NCI-H748 treated with DMSO at 0.1 percent for 48 hours (cell line): Measurements from ENCODE around the gene ARRDC5.
"Not testable (repeated sequence)": the region's sequence is repeated elsewhere in the genome, so short reads cannot be mapped to it uniquely, and the experiment has no call there.

Source experiments
- DNase-seq: peaks from one replicate; lab custom pipeline; 2025; lab: John Stamatoyannopoulos, UW

Gene ARRDC5

DNA sequence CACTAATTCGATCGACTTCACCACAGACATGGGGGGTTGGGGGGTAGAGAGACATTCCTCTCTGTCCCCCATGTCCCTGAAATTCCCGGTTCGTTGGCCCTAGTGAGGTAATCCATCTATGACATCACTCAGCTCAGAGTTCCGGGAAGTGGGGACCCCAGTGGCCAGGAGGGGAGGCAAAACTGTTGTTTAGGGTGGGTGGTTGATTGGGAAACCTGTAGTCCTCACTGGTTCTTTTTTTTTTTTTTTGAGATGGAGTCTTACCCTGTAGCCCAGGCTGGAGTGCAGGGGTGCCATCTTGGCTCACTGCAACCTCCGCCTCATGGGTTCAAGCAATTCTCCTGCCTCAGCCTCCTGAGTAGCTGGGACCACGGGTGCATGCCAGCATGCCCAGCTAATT is at the start of gene ARRDC5:
TSS of gene ARRDC5 (minus strand) at position 101 of the 400 bp plus-strand sequence. CDS start at position 30, 71 bp downstream.
- no peak for DNase-seq

DNA sequence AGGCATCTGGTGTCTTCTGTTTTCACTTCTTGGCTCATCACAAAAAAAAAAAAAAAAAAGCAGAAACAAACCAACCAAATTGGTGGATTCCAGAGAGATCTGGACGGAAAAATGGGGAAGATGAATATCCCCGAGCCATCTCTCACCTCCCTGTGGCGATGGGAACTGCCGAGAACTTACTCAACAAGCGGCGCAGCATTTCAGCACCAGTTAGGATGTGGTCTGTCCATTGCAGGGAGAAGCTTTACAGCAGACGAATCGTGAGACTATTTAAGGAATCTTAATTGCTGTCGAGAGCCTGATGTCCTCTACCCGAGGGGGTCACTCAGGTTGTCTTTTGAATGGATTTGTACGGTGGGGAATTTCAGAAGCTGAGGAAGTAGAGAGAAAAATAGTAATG is 49.0 kb upstream of the ARRDC5 start:
- DNase-seq, result no peak

DNA sequence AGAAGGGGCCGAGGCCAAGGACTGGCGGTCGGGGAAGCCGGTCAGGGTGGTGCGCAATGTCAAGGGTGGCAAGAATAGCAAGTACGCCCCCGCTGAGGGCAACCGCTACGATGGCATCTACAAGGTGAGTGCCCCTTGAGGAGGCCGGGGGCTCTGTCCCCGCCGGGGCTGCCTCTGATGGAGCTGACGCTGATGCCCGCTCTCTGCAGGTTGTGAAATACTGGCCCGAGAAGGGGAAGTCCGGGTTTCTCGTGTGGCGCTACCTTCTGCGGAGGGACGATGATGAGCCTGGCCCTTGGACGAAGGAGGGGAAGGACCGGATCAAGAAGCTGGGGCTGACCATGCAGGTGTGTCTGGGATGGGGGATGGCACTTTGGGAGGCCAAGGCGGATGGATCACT is 48.0 kb upstream of the ARRDC5 start:
- not testable (repeated sequence) for DNase-seq

DNA sequence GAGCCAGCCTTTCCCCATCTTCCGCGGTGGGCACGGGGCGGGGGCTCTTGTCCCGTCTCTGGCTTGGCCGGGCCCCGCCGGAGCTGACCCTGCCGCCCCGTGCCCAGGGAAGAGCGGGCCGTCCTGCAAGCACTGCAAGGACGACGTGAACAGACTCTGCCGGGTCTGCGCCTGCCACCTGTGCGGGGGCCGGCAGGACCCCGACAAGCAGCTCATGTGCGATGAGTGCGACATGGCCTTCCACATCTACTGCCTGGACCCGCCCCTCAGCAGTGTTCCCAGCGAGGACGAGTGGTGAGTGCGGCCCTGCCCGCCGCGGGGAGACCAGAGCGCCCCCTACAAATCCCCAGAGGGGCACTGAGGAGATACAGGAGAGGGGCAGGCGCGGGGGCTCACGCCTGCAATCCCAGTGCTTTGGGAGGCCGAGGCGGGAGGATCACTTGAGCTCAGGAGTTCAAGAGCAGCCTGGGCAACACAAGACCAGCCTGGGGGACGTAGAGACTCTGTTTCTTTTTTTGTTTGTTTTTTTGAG is 39.0 kb upstream of the ARRDC5 start:
- DNase-seq, result not testable (repeated sequence)

DNA sequence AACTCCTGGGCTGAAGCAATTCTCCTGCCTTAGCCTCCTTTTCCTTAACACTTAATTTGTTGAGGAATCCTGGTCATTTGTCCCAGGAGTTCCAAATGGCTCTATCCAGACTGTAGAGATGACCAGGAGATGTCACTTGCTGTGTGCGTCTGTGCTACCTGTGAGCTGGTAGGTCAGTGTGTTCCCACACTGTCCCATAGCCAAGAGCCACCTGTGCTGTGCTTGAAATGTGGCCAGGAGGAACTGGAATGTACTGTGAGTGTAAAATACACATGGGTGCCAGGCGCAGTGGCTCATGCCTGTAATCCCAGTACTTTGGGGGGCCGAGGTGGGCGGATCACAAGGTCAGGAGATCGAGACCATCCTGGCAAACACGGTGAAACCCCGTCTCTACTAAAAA is 36.8 kb upstream of the ARRDC5 start:
- DNase-seq, result no peak

DNA sequence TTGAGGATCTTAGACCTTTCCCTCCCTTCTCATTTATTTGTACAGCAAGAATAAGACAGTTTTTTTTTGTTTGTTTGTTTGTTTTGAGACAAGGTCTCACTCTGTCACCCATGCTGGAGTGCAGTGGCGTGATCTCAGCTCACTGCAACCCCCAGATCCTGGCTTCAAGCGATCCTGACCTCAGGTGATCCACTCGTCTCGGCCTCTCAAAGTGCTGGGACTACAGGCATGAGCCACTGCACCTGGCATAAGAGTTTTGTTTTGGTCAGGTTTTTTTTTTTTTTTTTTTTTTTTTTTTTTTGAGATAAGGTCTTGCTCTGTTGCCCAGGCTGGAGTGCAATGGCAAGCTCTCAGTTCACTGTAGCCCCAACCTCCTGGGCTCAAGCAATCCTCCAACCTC is 35.8 kb upstream of the ARRDC5 start:
- DNase-seq, result not testable (repeated sequence)

DNA sequence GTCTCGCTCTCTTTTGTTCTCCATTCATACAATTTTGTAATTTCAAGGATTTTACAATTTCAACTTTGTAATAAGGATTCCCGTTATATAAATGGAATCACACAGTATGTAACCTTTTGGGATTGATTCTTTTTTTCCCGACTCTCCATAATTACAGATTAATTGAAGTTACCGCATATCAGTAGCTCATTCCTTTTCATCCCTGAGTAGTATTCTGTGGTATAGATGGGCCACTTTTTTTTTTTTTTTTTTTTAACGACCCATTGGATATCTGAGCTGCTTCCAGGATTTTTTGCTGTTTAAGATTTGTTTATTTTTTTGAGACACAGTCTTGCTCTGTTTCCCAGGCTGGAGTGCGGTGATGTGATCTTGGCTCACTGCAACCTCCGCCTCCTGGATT is 34.4 kb upstream of the ARRDC5 start:
- no peak for DNase-seq

DNA sequence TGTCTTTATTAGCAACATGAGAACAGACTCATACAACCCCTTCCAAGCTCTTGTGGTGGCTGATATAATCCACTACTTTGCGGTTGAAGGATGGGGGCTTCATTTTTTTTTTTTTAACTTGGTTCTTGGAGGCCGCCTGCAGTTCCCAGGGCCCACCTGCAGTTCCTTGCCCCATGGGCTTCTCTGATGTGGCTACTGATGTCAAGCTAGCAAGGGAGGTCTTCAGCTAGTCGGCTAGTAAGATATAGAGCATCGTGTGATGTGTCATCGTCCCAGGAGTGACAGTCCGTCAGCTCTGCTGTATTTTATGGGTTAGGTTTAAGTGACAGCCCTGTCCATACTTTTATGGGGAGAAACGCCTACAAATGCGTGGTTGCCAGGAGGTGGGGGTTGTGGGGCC is 32.7 kb upstream of the ARRDC5 start:
- no peak for DNase-seq

DNA sequence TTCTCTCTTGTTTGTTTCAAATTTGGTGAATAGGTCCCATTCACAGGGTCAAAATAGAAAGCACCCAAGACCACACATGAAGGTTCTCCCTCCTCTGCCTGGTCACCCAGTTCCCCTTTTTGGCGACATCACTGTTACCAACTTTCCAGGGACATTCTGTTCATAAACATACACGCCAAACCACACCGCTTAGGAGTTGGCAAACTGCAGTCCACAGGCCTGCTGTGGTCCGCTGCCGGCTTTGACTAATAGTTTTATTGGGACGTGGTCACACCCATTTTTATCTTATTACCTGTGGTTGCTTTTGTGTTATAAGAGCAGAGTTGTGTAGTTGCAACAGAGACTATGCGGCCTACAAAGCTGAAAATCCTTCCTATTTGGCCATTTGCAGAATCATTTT is 30.8 kb upstream of the ARRDC5 start:
- no peak for DNase-seq

DNA sequence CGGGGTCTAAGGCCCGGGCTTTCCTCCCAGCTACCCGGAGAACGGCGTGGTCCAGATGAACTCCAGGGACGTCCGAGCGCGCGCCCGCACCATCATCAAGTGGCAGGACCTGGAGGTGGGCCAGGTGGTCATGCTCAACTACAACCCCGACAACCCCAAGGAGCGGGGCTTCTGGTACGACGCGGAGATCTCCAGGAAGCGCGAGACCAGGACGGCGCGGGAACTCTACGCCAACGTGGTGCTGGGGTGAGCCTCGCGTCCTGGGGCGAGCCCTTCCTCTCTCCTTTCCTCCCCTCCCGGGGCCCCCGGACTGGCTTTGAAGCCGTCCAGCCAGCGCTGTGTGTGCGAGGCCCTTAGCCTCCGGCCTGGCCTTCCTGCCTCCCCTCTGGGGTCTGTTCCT is 30.0 kb upstream of the ARRDC5 start:
- no peak for DNase-seq

DNA sequence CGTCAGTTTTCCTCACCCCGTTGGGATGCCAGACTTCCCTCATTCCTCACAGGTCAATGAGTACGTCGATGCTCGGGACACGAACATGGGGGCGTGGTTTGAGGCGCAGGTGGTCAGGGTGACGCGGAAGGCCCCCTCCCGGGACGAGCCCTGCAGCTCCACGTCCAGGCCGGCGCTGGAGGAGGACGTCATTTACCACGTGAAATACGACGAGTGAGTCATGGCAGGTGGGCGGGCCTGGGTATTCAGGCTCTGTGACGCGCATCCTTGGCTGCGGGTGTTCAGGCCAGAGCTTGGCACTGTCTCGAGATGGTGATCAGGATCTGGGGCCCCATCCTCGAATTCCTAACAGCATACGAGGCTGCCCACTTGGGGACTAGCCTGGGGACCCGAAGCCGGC is 28.0 kb upstream of the ARRDC5 start:
- no peak for DNase-seq

DNA sequence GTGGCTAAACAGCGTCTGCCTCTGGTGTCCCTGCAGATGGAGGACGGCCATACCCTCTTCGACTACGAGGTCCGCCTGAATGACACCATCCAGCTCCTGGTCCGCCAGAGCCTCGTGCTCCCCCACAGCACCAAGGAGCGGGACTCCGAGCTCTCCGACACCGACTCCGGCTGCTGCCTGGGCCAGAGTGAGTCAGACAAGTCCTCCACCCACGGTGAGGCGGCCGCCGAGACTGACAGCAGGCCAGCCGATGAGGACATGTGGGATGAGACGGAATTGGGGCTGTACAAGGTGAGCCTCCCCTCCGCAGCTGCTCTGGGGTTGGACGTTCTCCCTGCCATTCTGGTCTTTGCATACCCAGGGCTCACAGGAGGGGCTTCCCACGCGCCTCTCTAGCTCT is 26.5 kb upstream of the ARRDC5 start:
- no peak for DNase-seq

DNA sequence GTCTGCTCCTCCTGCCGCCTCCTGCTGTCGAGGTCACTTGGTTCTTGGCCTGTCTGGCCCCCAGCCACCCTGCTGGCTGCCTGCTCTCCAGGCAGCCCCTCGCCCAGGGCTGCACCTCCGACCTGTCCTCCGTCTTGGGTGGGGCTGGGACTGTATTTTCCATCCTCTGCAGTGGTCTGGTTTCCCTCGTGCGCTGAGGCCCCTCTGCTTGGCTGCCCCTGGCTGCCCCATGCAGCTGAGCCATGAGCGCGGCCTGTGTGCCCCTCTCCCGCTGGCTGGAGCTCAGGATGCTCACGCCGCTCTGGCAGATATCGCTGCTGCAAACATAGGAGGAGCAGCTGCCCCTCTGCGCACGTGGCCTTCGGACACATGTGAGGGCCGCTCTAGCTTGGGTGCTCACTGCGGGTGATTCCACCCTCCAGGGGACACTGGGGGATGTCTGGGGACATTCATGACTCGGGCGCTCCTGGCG is 20.6 kb upstream of the ARRDC5 start:
- no peak for DNase-seq

DNA sequence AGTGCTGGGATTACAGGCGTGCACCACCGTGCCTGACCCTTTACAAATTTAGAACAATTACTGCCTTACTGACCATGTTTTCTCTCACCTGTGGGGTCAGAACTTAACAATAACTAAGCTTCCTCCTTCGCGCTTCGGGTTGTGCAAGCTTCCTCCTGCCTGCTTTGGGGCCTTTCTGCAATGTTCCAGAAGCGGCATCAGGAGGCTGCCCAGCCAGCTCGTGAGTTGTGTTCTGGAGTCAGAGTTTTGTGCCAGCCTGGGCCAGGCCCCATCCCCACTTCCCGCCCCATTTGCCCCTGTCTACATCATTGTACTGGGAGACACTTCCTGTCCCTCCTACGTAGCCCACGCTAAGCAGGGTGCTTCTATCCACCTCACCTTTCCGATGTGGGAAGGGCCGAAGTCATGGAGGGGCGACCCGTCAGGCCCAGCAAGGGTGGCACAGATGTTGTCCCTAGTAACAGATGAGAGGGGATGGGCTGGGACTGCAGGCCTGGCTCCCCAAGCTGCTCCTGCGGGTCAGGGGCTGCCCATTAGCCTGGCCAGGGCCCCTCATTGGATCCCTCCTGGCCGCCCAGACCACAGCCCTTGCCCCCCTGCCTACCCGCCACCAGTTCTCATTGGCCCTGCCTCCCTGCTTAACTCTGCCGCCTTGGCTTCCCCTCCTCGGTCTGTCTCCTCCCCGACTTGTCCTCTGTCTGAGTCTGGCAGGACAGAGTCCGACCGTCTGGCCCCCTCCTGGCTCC is 20.0 kb upstream of the ARRDC5 start:
- DNase-seq, result no peak

DNA sequence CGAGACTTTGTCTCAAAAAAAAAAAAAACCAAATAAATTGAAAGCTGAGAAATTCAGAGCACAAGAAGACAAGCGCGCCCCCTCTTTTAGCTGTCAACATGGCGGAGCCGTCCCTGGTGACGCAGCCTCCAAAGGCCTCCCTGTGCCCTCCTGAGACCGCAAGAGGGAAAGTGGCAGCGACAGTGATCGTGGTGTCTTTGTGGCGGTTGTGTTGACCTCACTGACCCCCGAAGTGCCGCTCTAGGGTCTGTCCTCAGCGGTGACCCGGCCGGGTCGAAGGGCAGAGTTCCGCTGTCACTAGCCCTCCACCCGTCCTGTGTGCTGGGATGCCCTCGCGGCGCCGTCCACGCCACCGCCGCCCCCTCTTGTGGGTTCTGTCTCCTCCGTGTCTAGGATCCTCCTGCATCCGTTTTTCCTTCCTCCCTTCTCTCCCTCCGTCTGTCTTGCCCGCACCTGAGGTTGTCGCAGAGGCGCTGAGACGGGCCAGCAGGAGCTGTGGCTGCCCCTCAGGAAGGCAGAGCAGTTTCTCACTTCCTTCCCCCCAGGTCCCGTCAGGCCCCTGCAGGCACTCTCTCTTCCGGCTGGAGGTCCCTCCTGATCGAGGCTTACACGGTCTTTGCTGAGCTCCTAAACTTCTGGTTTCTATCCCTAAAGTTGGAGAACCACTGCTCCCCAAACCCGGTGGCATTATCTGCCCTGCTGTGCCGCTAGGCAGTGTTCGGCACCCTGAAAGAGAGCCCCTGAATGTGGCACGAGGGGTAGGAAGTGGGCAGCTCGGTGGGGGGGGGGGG is 13.8 kb upstream of the ARRDC5 start:
- no peak for DNase-seq

DNA sequence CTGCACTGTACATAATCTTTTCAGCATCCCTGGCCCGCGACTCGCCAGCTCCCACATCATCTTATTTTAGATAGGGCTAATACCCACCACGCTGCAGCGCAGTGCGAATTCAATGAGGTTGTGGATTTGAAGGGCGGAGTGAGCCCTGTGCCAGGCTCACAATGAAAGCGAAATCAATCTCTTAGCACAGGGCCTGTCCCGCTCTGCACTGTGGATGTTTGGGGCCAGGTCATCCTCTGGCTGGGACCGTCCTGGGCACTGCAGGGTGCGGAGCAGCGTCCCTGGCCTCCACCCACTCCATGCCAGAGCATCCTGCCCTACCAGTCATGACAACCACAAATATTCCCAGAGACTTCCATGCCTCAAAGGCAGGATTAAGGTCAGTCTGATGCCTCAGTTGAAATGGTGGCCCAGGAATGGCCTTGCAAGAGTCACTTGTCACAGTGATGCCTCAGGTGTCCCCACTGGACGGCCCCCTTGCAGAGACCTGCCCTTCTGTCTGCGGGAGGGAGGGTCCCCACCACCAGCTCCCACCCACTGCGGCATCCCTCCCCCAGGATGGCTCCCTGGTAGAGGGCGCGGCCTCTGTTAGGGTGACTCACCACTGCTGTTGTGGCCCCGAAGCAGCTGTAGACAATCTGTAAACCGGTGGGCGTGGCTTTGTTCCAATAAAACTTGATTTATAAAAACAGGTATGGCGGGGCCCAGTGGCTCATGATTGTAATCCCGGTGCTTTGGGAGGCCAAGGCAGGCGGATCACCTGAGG is 12.2 kb upstream of the ARRDC5 start:
- no peak for DNase-seq

DNA sequence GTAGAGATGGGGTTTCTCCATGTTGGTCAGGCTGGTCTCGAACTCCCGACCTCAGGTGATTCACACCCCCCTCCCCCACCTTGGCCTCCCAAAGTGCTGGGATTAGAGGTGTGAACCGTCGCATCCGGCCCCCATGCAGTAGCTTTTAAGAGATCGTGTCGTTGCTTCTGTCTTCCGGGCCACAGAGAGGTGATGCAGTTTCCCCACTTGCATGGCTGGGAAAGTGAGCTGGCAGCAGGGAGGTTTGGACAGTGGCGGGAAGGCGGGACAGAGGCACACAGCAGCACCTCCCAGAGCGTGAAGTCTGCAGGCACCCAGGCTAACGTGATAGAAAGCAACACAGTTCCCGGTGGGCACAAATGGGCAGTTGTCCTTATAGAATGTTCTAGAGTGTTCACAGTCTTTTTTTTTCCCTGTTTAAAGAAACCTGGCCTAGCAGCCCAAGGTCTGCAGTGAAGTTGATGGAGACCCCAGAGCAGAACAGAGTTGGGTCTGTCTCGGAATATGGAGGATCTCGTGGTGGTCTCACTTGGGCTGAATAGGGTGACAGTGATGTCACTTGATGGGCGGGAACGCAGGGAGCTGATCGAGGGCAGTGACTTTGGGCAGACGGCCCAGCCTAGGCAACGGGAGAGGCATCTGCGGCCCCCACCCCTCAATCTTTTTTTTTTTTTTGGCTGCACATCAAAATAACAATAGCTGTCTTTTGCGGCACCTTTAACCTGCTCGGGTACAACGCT is 11.5 kb upstream of the ARRDC5 start:
- DNase-seq, result no peak

DNA sequence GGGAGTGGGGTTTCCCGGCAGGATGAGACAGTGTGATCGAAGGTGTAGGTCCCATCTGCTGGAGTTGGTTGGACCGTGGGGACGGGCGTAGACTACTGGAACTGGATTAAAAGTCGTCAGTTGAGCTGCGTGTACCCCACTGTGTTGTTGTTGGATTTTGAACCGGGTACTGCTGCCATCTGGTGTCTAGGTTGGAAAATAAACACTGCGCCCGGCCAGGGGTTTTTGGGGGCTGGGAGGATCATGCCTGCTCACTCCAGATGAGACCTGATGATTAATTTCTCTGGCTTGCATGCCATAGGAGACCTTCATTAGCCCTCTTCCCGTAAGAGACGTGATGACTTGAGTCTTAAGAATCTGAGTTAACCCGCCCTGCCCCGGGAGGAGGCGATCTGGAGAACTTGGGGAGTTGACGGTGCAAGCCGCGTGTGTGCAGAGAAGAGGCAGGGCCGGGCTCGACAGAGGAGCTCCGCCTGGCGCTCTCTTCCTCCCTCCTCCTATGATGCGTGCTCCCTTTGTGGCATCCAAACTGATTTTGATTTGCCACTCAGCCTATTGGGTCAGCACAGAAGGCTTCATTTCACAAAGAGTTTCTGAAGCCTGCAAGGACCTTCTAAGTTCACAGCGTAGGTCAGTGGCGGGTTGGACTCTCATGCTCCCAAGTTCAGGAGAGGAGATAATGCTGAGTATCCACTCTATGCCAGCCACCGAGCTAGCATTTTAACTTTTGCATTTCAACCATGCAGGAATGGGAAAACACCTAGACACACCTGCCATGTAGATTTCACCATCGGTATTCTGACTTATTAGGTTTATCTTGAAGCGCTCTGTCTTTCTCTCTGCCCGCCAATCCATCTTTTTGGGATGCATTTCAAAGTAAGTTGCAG is 9.3 kb upstream of the ARRDC5 start:
- DNase-seq, result no peak

DNA sequence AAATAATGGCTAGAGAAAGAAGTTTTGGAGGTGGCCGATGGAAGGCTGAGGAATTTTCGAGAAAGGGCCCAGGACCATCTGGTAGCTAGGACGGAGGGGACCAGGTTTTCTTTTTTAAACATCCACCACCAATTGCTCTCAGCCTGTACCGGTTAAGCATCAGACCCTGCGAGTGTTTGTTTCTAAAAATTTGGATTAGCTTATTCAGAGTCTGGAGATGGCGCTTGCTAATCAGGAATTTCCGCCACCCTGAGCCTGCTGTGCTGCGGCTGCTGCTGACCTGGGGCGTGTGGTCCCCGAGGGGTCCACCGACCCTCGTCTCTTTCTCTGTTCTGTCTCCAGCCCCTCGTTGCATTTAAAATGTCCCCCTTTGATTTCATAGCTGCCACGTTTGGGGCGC is 8.6 kb upstream of the ARRDC5 start:
- DNase-seq, result no peak

DNA sequence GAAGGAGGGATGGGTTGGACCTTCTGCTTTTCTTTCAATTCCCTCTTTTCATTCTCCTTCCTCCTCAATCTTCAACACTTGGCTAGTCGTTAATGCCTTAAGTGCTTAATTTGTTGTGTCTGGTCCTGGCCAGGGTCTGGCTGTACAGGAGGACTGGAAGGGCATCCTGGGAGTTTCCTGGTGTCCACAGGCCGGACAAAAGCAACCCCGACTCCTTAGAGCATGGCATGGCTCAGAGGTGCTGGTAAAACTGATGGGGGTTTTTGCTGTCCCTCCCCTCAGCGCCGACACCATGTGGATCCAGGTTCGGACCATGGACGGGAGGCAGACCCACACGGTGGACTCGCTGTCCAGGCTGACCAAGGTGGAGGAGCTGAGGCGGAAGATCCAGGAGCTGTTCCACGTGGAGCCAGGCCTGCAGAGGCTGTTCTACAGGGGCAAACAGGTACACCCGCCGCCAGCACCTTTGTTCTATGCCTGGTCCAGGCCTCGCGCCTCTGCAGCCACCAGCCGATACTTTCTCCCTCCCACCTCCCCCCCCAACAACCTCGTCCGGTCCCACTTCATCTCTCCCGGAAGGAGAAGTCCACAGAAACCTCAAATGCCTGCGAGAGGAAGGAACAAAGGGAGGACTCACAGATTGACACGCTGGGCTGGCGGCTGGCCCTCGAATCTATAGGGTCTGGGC is 8.0 kb upstream of the ARRDC5 start:
- no peak for DNase-seq
